Stomach smooth muscle (tissue), 2 donors: Measurements from ENCODE around the gene AP2A2.
"Not testable (repeated sequence)": the region's sequence is repeated elsewhere in the genome, so short reads cannot be mapped to it uniquely, and the experiment has no call there.

Source experiments
- H3K27ac ChIP-seq: one replicate; pipeline ENCODE4 v1.7.0; 2013; ENCODE audit warnings: mild to moderate bottlenecking, low read length, inconsistent platforms
- H3K27me3 ChIP-seq, 2 donors: one replicate each; pipeline ENCODE4 v1.7.0; 2013; ENCODE audit warnings: low read length in 2 of 2; ENCODE audit not compliant: insufficient read depth in 2 of 2, control insufficient read depth in 1 of 2
- H3K36me3 ChIP-seq, 2 donors: one replicate each; pipeline ENCODE4 v1.7.0; 2013; ENCODE audit warnings: low read length in 2 of 2; ENCODE audit not compliant: control insufficient read depth in 2 of 2, insufficient read depth in 2 of 2
- H3K4me1 ChIP-seq: one replicate; pipeline ENCODE4 v1.7.0; 2013; ENCODE audit warnings: low read length; ENCODE audit not compliant: control insufficient read depth, insufficient read depth
- H3K4me3 ChIP-seq, 2 donors: one replicate each; pipeline ENCODE4 v1.7.0; 2013; ENCODE audit warnings: low read length in 2 of 2
- H3K9ac ChIP-seq, 2 donors: one replicate each; pipeline ENCODE4 v1.7.0; 2013; ENCODE audit warnings: low read length in 2 of 2, mild to moderate bottlenecking in 1 of 2
- H3K9me3 ChIP-seq, 2 donors: one replicate each; pipeline ENCODE4 v1.7.0; 2013; ENCODE audit warnings: low read length in 2 of 2; ENCODE audit not compliant: control insufficient read depth in 2 of 2
- donor health status: healthy.
- donor health status: Pancreatic carcinoma.

The AP2A2 gene

GRCh38 chr11:1016610-1017126, 91.0 kb downstream of the AP2A2 start:
- H3K9me3 ChIP-seq, H3K4me1 ChIP-seq, H3K27ac ChIP-seq, H3K36me3 ChIP-seq, H3K9ac ChIP-seq, H3K27me3 ChIP-seq, H3K4me3 ChIP-seq: not testable (repeated sequence)

GRCh38 chr11:1017269-1018005, 91.8 kb downstream of the AP2A2 start:
- Histone ChIP-seq H3K9me3 (no peaks in the 10 kb centered on the region), H3K4me3 (peak overlapping the region in 1 of 2 donors; percentile 8), H3K4me1 (peaks cover 4% of the 10 kb centered on the region), H3K27me3 (no peaks in the 10 kb centered on the region), H3K9ac (no peak overlapping the region), H3K27ac (no peak overlapping the region), H3K36me3 (peaks cover 0 to 2% of the 10 kb centered on the region in 2 donors)

GRCh38 chr11:1018091-1018490, 92.4 kb downstream of the AP2A2 start:
- H3K27me3 ChIP-seq, result no peaks in the 10 kb centered on the region
- H3K9me3 ChIP-seq, result no peaks in the 10 kb centered on the region

GRCh38 chr11:1019321-1019910, 93.7 kb downstream of the AP2A2 start:
- Histone ChIP-seq H3K9ac (no peak overlapping the region), H3K9me3 (no peaks in the 10 kb centered on the region), H3K27me3 (no peaks in the 10 kb centered on the region), H3K27ac (no peak overlapping the region), H3K4me1 (peaks cover 4% of the 10 kb centered on the region), H3K4me3 (no peak overlapping the region), H3K36me3 (peaks cover 0 to 4% of the 10 kb centered on the region in 2 donors)

More at GRCh38 chr11:1018091-1018490, 92.4 kb downstream of the AP2A2 start:
- H3K9ac ChIP-seq, result no peak overlapping the region
- peaks cover 4% of the 10 kb centered on the region for H3K4me1 ChIP-seq
- H3K4me3 ChIP-seq, result no peak overlapping the region
- no peak overlapping the region for H3K27ac ChIP-seq
- H3K36me3 ChIP-seq, result peaks cover 0 to 4% of the 10 kb centered on the region in 2 donors

- Histone ChIP-seq H3K4me3 (no peak overlapping the region), H3K27me3 (no peaks in the 10 kb centered on the region), H3K36me3 (peaks cover 0 to 4% of the 10 kb centered on the region in 2 donors), H3K9ac (no peak overlapping the region), H3K27ac (no peak overlapping the region), H3K9me3 (no peaks in the 10 kb centered on the region), H3K4me1 (peaks cover 4% of the 10 kb centered on the region)
Measured at GRCh38 chr11:1020211-1020905, 94.7 kb downstream of the AP2A2 start.

- Histone ChIP-seq H3K27ac (no peak overlapping the region), H3K27me3 (no peaks in the 10 kb centered on the region), H3K4me3 (no peak overlapping the region), H3K9me3 (no peaks in the 10 kb centered on the region), H3K9ac (no peak overlapping the region), H3K36me3 (peaks cover 0 to 4% of the 10 kb centered on the region in 2 donors), H3K4me1 (peaks cover 3% of the 10 kb centered on the region)
Measured at GRCh38 chr11:1022411-1022810, 96.7 kb downstream of the AP2A2 start.

GRCh38 chr11:1022908-1023810, 97.5 kb downstream of the AP2A2 start:
- peaks cover 0 to 2% of the 10 kb centered on the region in 2 donors for H3K36me3 ChIP-seq
- H3K27ac ChIP-seq, result no peak overlapping the region
- H3K27me3 ChIP-seq, result no peaks in the 10 kb centered on the region

GRCh38 chr11:1023811-1024596, 98.3 kb downstream of the AP2A2 start:
- Histone ChIP-seq H3K9ac (no peak overlapping the region), H3K4me3 (no peak overlapping the region), H3K27ac (no peak overlapping the region), H3K9me3 (no peaks in the 10 kb centered on the region), H3K36me3 (peaks cover 0 to 2% of the 10 kb centered on the region in 2 donors), H3K4me1 (no peaks in the 10 kb centered on the region), H3K27me3 (no peaks in the 10 kb centered on the region)

More at GRCh38 chr11:1022908-1023810, 97.5 kb downstream of the AP2A2 start:
- no peak overlapping the region for H3K4me3 ChIP-seq
- no peaks in the 10 kb centered on the region for H3K4me1 ChIP-seq
- no peaks in the 10 kb centered on the region for H3K9me3 ChIP-seq
- no peak overlapping the region for H3K9ac ChIP-seq

- Histone ChIP-seq H3K9me3 (no peaks in the 10 kb centered on the region), H3K9ac (no peak overlapping the region), H3K4me3 (no peak overlapping the region), H3K27me3 (no peaks in the 10 kb centered on the region), H3K36me3 (peaks cover 0 to 2% of the 10 kb centered on the region in 2 donors), H3K27ac (no peak overlapping the region), H3K4me1 (no peaks in the 10 kb centered on the region)
Measured at GRCh38 chr11:1024597-1025409, 99.1 kb downstream of the AP2A2 start.
